PC-3 (cell line): Measurements from ENCODE around the gene SFTPB.

Experiments
- CTCF ChIP-seq: fragments of 300-600 bp; sonication (generic); conservative IDR thresholded peaks from 2 replicates; pipeline ENCODE4 v1.5.1; 2017; ENCODE audit warnings: antibody characterized with exemption, low read depth, mild to moderate bottlenecking, low read length
- EZH2 ChIP-seq: fragments of 300-600 bp; sonication (generic); IDR thresholded peaks from one replicate; pipeline ENCODE4 v1.6.1; 2017; ENCODE audit warnings: antibody characterized with exemption, mild to moderate bottlenecking, low read length; ENCODE audit not compliant: unreplicated experiment

DNA sequence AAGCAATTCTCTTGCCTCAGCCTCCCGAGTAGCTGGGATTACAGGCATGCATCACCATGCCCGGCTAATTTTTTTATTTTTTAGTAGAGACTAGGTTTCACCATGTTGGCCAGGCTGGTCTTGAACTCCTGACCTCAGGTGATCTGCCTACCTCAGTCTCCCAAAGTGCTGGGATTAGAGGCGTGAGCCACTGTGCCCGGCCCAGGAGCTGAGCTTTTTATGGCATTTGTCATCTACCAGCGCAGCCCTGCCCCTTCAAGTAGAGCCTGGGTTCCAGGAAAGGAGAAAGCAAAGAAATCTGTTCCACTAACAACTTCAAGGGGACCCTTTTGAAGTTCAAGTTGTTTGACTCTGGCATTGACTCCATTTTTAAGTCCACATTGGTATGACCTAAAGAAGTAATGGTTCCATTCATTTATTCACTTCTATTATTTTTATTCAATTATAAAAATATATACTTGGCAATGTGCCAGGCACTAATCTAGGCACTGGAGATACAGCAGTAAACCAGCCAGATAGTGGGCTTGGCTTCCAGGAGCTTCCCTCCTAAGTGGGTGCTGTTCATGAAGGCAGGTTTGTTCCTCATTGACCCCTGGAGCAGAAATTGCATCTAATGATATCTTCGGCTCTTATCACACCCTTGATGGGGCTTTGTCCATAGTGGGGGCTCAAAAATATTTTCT, 8.0 kb upstream of the SFTPB start:
- TF ChIP-seq CTCF (no peak), EZH2 (no peak)
